Uterus (tissue), 4 donors: ENCODE measurements around the gene WNT7A. TPM values are rescaled to one million over a fixed set of nuclear protein-coding genes. Genes with fewer than 3 reads are reported as not detected.

Source experiments
- DNase-seq, 2 donors: peaks; one replicate each; pipeline ENCODE4 v3.0.0-alpha.2; 2019 to 2020
- H3K27ac ChIP-seq, 2 donors: fragments of 200-600 bp; sonication (generic); 1 replicate in 1 of 2; 2 replicates in 1 of 2; pipeline ENCODE4 v1.5.1; 2016 to 2018
- H3K27me3 ChIP-seq, 2 donors: fragments of 200-600 bp; sonication (generic); one replicate each; pipeline ENCODE4 v1.5.1; 2018 to 2019; ENCODE audit warnings: control low read depth in 1 of 2
- H3K36me3 ChIP-seq, 2 donors: fragments of 200-600 bp; sonication (generic); one replicate each; pipeline ENCODE4 v1.5.1; 2019; ENCODE audit warnings: control low read depth in 1 of 2
- H3K4me1 ChIP-seq, 2 donors: fragments of 200-600 bp; sonication (generic); one replicate each; pipeline ENCODE4 v1.5.1; 2018 to 2019; ENCODE audit warnings: control low read depth in 1 of 2
- H3K4me3 ChIP-seq, 2 donors: fragments of 200-600 bp; sonication (generic); 1 replicate in 1 of 2; 2 replicates in 1 of 2; pipeline ENCODE4 v1.5.1; 2018 to 2019; ENCODE audit warnings: mild to moderate bottlenecking in 1 of 2
- H3K9me3 ChIP-seq, 2 donors: fragments of 200-600 bp; sonication (generic); one replicate each; pipeline ENCODE4 v1.5.1; 2019; ENCODE audit warnings: control low read depth in 1 of 2
- CTCF ChIP-seq, 4 experiments: fragments of 200-600 bp in 2 of 4; fragments of 450-650 bp in 2 of 4; sonication (generic) in 2 of 4; IDR thresholded peaks; one replicate each; pipeline ENCODE4 v1.5.1; 2016 to 2019; ENCODE audit warnings: antibody characterized with exemption in 4 of 4, mild to moderate bottlenecking in 2 of 4, moderate library complexity in 1 of 4
- POLR2A ChIP-seq, 2 donors: fragments of 450-650 bp; IDR thresholded peaks; one replicate each; pipeline ENCODE4 v1.6.1; 2016; ENCODE audit warnings: antibody characterized with exemption in 2 of 2, mild to moderate bottlenecking in 1 of 2, moderate library complexity in 1 of 2
- intact Hi-C: fragments of 100-400 bp; cut with DNase I; formaldehyde crosslinking; loops from one replicate; pipeline ENCODE4 v1.15.1; 2023; ENCODE audit warnings: low total_unique reads
- total RNA-seq, 4 donors: library from RNA; depleted of rRNA in 3 of 4; stranded (reverse); fragments of >200 nt in 3 of 4; gene quantifications; one replicate each; pipeline versions ENCODE4 v1.1.0 to v1.2.4, GENCODE V29; 2014 to 2023
- donor health status: DM: yes; HTN: yes; CAD: no.

WNT7A gene
- total RNA-seq, 4 donors from 2014 or later = 0.21 to 19.8 (median 0.26) TPM; not detected in 1

GRCh38 chr3:13890377-13891016 is 10.6 kb upstream of the WNT7A start:
- H3K4me3 ChIP-seq = no peak overlapping the region
- no peaks in the 10 kb centered on the region for H3K27me3 ChIP-seq
- no peaks in the 10 kb centered on the region for H3K9me3 ChIP-seq
- intact Hi-C loops = no loop called here
- no peak for TF ChIP-seq POLR2A (IDR thresholded peaks at IDR 0.05)
- no peak overlapping the region for H3K27ac ChIP-seq
- H3K36me3 ChIP-seq = no peaks in the 10 kb centered on the region
- H3K4me1 ChIP-seq = no peaks in the 10 kb centered on the region
- peak in 1 of 2 donors; percentile 47 for DNase-seq

- H3K27ac ChIP-seq = no peak overlapping the region
- no peaks in the 10 kb centered on the region for H3K36me3 ChIP-seq
- H3K9me3 ChIP-seq = no peaks in the 10 kb centered on the region
- DNase-seq = no peak
- no peak for TF ChIP-seq POLR2A (IDR thresholded peaks at IDR 0.05)
- no peak for TF ChIP-seq CTCF (IDR thresholded peaks at IDR 0.05)
- H3K4me1 ChIP-seq = no peaks in the 10 kb centered on the region
- no peaks in the 10 kb centered on the region for H3K27me3 ChIP-seq
- intact Hi-C loops = no loop called here
- no peak overlapping the region for H3K4me3 ChIP-seq
These were observed 8.7 kb upstream of the WNT7A start for GRCh38 chr3:13888576-13888975.

- intact Hi-C loops = no loop called here
- Histone ChIP-seq H3K4me3 (no peak overlapping the region), H3K9me3 (no peaks in the 10 kb centered on the region), H3K27ac (no peak overlapping the region), H3K4me1 (no peaks in the 10 kb centered on the region), H3K27me3 (no peaks in the 10 kb centered on the region), H3K36me3 (no peaks in the 10 kb centered on the region)
- TF ChIP-seq CTCF (IDR thresholded peaks at IDR 0.05) (no peak), POLR2A (IDR thresholded peaks at IDR 0.05) (no peak)
- no peak for DNase-seq
These were observed 7.8 kb upstream of the WNT7A start for GRCh38 chr3:13887495-13888300.

- no peak for TF ChIP-seq POLR2A (IDR thresholded peaks at IDR 0.05)
- TF ChIP-seq CTCF (IDR thresholded peaks at IDR 0.05) = no peak
- Histone ChIP-seq H3K9me3 (no peaks in the 10 kb centered on the region), H3K36me3 (no peaks in the 10 kb centered on the region), H3K4me1 (no peaks in the 10 kb centered on the region), H3K27ac (no peak overlapping the region), H3K4me3 (no peak overlapping the region), H3K27me3 (no peaks in the 10 kb centered on the region)
- intact Hi-C loops = no loop called here
- no peak for DNase-seq
These were observed 6.8 kb upstream of the WNT7A start for GRCh38 chr3:13886593-13887129.

- Histone ChIP-seq H3K36me3 (no peaks in the 10 kb centered on the region), H3K27me3 (no peaks in the 10 kb centered on the region), H3K4me1 (no peaks in the 10 kb centered on the region), H3K4me3 (no peak overlapping the region), H3K9me3 (no peaks in the 10 kb centered on the region), H3K27ac (no peak overlapping the region)
- intact Hi-C loops = no loop called here
- TF ChIP-seq POLR2A (IDR thresholded peaks at IDR 0.05) (no peak), CTCF (IDR thresholded peaks at IDR 0.05) (no peak)
- no peak for DNase-seq
These were observed 5.8 kb upstream of the WNT7A start for GRCh38 chr3:13885704-13886010.
